ENCODE results near the gene GUCA2A. TPM values are rescaled to one million over a fixed set of nuclear protein-coding genes. Genes with fewer than 3 reads are reported as not detected.

The GUCA2A gene
- total and polyA plus RNA-seq, 5 donors from 2014 or later: not detected

- H3K4me1 Mint-ChIP-seq: peaks cover 0 to 3% (median 1%) of the 10 kb centered on the region in 4 donors
- Histone ChIP-seq H3K36me3 (ENCODE audit: control insufficient read depth, insufficient read depth, low read length) (no peaks in the 10 kb centered on the region), H3K27ac (ENCODE audit: insufficient read depth, low read length, poor library complexity, severe bottlenecking) (no peak overlapping the region), H3K4me1 (ENCODE audit: control insufficient read depth, insufficient read depth, low read length, poor library complexity, severe bottlenecking) (no peaks in the 10 kb centered on the region), H3K4me3 (ENCODE audit: low read depth, low read length) (no peak overlapping the region), H3K27me3 (ENCODE audit: control insufficient read depth, insufficient read depth, low read length) (no peaks in the 10 kb centered on the region), H3K9me3 (ENCODE audit: control insufficient read depth in 2 of 2, low read length in 2 of 2) (peaks cover 10 to 14% of the 10 kb centered on the region in 2 experiments)
- H3K9me3 Mint-ChIP-seq: peaks cover 0 to 14% (median 5%) of the 10 kb centered on the region in 7 donors
- no peak overlapping the region for H3K4me3 Mint-ChIP-seq
- no peaks in the 10 kb centered on the region for H3K36me3 Mint-ChIP-seq
- no peak for ATAC-seq (ENCODE audit: low read depth in 2 of 2)
- peaks cover 26% of the 10 kb centered on the region for H3K27me3 Mint-ChIP-seq
- no peak for DNase-seq
- H3K27ac Mint-ChIP-seq: no peak overlapping the region
Measured at GRCh38 chr1:42158189-42158588, 6.4 kb downstream of the GUCA2A start.

- Histone ChIP-seq H3K9me3 (ENCODE audit: control insufficient read depth in 2 of 2, low read length in 2 of 2) (peaks cover 10 to 14% of the 10 kb centered on the region in 2 experiments), H3K36me3 (ENCODE audit: control insufficient read depth, insufficient read depth, low read length) (no peaks in the 10 kb centered on the region), H3K27ac (ENCODE audit: insufficient read depth, low read length, poor library complexity, severe bottlenecking) (no peak overlapping the region), H3K4me1 (ENCODE audit: control insufficient read depth, insufficient read depth, low read length, poor library complexity, severe bottlenecking) (no peaks in the 10 kb centered on the region), H3K27me3 (ENCODE audit: control insufficient read depth, insufficient read depth, low read length) (no peaks in the 10 kb centered on the region), H3K4me3 (ENCODE audit: low read depth, low read length) (no peak overlapping the region)
- peak overlapping the region in 1 of 3 donors; percentile 52 for H3K27ac Mint-ChIP-seq
- H3K4me3 Mint-ChIP-seq: no peak overlapping the region
- DNase-seq (peak in 1 of 3 donors; percentile 11), ATAC-seq (ENCODE audit: low read depth in 2 of 2) (no peak)
- H3K36me3 Mint-ChIP-seq: no peaks in the 10 kb centered on the region
- H3K9me3 Mint-ChIP-seq: peaks cover 0 to 14% (median 5%) of the 10 kb centered on the region in 7 donors
- peaks cover 26% of the 10 kb centered on the region for H3K27me3 Mint-ChIP-seq
- peaks cover 0 to 3% (median 1%) of the 10 kb centered on the region in 4 donors for H3K4me1 Mint-ChIP-seq
Measured at GRCh38 chr1:42157667-42158066, 6.9 kb downstream of the GUCA2A start.

- peaks cover 0 to 3% of the 10 kb centered on the region in 2 experiments for H3K9me3 ChIP-seq (ENCODE audit: control insufficient read depth in 2 of 2, low read length in 2 of 2)
- Mint-ChIP-seq H3K4me3 (no peak overlapping the region), H3K36me3 (no peaks in the 10 kb centered on the region), H3K4me1 (peaks cover 0 to 3% (median 1%) of the 10 kb centered on the region in 4 donors), H3K27me3 (peaks cover 15% of the 10 kb centered on the region), H3K27ac (no peak overlapping the region), H3K9me3 (peaks cover 0 to 1% (median 0%) of the 10 kb centered on the region in 7 donors)
- DNase-seq (no peak), ATAC-seq (ENCODE audit: low read depth in 2 of 2) (no peak)
- no peaks in the 10 kb centered on the region for H3K36me3 ChIP-seq (ENCODE audit: control insufficient read depth, insufficient read depth, low read length)
- H3K27me3 ChIP-seq (ENCODE audit: control insufficient read depth, insufficient read depth, low read length): peaks cover under 1% of the 10 kb centered on the region
- H3K27ac ChIP-seq (ENCODE audit: insufficient read depth, low read length, poor library complexity, severe bottlenecking): no peak overlapping the region
- no peaks in the 10 kb centered on the region for H3K4me1 ChIP-seq (ENCODE audit: control insufficient read depth, insufficient read depth, low read length, poor library complexity, severe bottlenecking)
- no peak overlapping the region for H3K4me3 ChIP-seq (ENCODE audit: low read depth, low read length)
Measured at GRCh38 chr1:42155362-42155761, 9.2 kb downstream of the GUCA2A start.

DNA sequence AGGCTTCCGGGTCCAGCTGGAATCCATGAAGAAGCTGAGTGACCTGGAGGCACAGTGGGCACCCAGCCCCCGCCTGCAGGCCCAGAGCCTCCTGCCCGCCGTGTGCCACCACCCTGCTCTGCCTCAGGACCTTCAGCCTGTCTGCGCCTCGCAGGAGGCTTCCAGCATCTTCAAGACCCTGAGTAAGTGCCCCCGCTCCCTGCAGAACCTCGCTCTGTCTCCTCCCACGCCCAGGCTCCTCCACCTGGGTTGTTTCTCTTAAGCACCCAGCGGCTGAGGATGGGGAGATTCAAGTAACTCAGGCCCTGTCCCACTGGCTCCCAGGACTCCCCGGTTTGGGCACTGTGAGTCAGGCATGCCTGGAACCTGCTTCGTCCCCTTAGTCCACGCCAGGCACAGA is 9.9 kb downstream of the GUCA2A start:
- Mint-ChIP-seq H3K36me3 (no peaks in the 10 kb centered on the region), H3K27ac (no peak overlapping the region), H3K4me1 (peaks cover 0 to 3% (median 1%) of the 10 kb centered on the region in 4 donors), H3K27me3 (peaks cover 19% of the 10 kb centered on the region), H3K9me3 (peaks cover 0 to under 1% (median 0%) of the 10 kb centered on the region in 7 donors), H3K4me3 (no peak overlapping the region)
- no peak overlapping the region for H3K27ac ChIP-seq (ENCODE audit: insufficient read depth, low read length, poor library complexity, severe bottlenecking)
- H3K9me3 ChIP-seq (ENCODE audit: control insufficient read depth in 2 of 2, low read length in 2 of 2): no peaks in the 10 kb centered on the region
- no peak overlapping the region for H3K4me3 ChIP-seq (ENCODE audit: low read depth, low read length)
- no peaks in the 10 kb centered on the region for H3K4me1 ChIP-seq (ENCODE audit: control insufficient read depth, insufficient read depth, low read length, poor library complexity, severe bottlenecking)
- DNase-seq: no peak
- ATAC-seq (ENCODE audit: low read depth in 2 of 2): no peak
- H3K36me3 ChIP-seq (ENCODE audit: control insufficient read depth, insufficient read depth, low read length): no peaks in the 10 kb centered on the region
- H3K27me3 ChIP-seq (ENCODE audit: control insufficient read depth, insufficient read depth, low read length): peaks cover 3% of the 10 kb centered on the region

- ATAC-seq (ENCODE audit: low read depth in 2 of 2) (no peak), DNase-seq (no peak)
- Histone ChIP-seq H3K27ac (ENCODE audit: insufficient read depth, low read length, poor library complexity, severe bottlenecking) (no peak overlapping the region), H3K9me3 (ENCODE audit: control insufficient read depth in 2 of 2, low read length in 2 of 2) (no peaks in the 10 kb centered on the region), H3K4me1 (ENCODE audit: control insufficient read depth, insufficient read depth, low read length, poor library complexity, severe bottlenecking) (no peaks in the 10 kb centered on the region), H3K27me3 (ENCODE audit: control insufficient read depth, insufficient read depth, low read length) (peaks cover 3% of the 10 kb centered on the region), H3K36me3 (ENCODE audit: control insufficient read depth, insufficient read depth, low read length) (no peaks in the 10 kb centered on the region), H3K4me3 (ENCODE audit: low read depth, low read length) (no peak overlapping the region)
- no peaks in the 10 kb centered on the region for H3K36me3 Mint-ChIP-seq
- no peak overlapping the region for H3K27ac Mint-ChIP-seq
- no peaks in the 10 kb centered on the region for H3K9me3 Mint-ChIP-seq
- peaks cover 13% of the 10 kb centered on the region for H3K27me3 Mint-ChIP-seq
- no peak overlapping the region for H3K4me3 Mint-ChIP-seq
- peaks cover 0 to 3% (median 1%) of the 10 kb centered on the region in 4 donors for H3K4me1 Mint-ChIP-seq
Measured at GRCh38 chr1:42153624-42154023, 10.9 kb downstream of the GUCA2A start.

DNA sequence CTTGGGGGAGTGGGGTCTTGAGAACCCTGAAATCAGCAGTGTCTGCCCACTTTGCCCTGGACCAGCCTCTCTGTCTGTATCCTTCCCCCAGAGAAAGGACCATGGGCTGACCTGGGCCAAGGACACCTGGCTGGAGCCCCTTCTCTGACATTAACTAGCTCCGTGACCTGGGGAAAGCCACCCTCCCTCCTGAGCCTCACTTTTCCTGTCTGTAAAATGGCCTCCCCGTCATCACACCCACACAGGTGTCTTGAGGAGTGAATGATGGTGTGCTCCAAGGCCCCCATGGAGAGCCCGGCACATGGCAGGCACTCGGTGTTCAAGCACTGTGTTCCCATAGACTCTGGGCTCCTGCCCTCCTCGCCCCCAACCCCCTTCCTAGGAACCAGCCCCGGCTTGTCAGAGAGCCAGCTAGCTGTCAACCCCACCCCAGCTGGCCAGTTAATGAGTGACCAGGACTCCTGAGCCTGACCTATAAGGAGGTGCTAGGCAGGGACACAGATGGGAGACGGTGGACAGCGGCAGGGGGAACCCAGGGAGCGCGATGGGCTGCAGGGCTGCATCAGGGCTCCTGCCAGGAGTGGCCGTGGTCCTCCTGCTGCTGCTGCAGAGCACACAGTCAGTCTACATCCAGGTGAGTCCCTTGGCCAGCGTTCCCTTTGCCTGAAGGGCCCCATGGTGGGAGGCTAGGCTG is 11.5 kb downstream of the GUCA2A start, which contains the start of gene GUCA2B:
Gene GUCA2B (plus strand): TSS at position 504 of the 694 bp plus-strand sequence. CDS start 41 bp downstream, at position 545.
- DNase-seq (no peak), ATAC-seq (ENCODE audit: low read depth in 2 of 2) (no peak)
- Mint-ChIP-seq H3K4me3 (no peak within 1 kb of the TSS), H3K27ac (no peak within 1 kb of the TSS), H3K36me3 (no peaks in the 10 kb centered on the region), H3K9me3 (no peaks in the 10 kb centered on the region), H3K27me3 (peaks cover 11% of the 10 kb centered on the region), H3K4me1 (peaks cover 0 to 3% (median under 1%) of the 10 kb centered on the region in 4 donors)
- H3K9me3 ChIP-seq (ENCODE audit: control insufficient read depth in 2 of 2, low read length in 2 of 2): no peaks in the 10 kb centered on the region
- H3K4me1 ChIP-seq (ENCODE audit: control insufficient read depth, insufficient read depth, low read length, poor library complexity, severe bottlenecking): no peaks in the 10 kb centered on the region
- no peak within 1 kb of the TSS for H3K4me3 ChIP-seq (ENCODE audit: low read depth, low read length)
- H3K27ac ChIP-seq (ENCODE audit: insufficient read depth, low read length, poor library complexity, severe bottlenecking): no peak within 1 kb of the TSS
- H3K36me3 ChIP-seq (ENCODE audit: control insufficient read depth, insufficient read depth, low read length): no peaks in the 10 kb centered on the region
- peaks cover 3% of the 10 kb centered on the region for H3K27me3 ChIP-seq (ENCODE audit: control insufficient read depth, insufficient read depth, low read length)

GRCh38 chr1:42152119-42152518 is 12.4 kb downstream of the GUCA2A start:
- no peaks in the 10 kb centered on the region for H3K36me3 ChIP-seq (ENCODE audit: control insufficient read depth, insufficient read depth, low read length)
- peaks cover 5% of the 10 kb centered on the region for H3K27me3 Mint-ChIP-seq
- ATAC-seq (ENCODE audit: low read depth in 2 of 2): no peak
- no peak overlapping the region for H3K27ac Mint-ChIP-seq
- H3K27me3 ChIP-seq (ENCODE audit: control insufficient read depth, insufficient read depth, low read length): peaks cover 3% of the 10 kb centered on the region
- H3K36me3 Mint-ChIP-seq: no peaks in the 10 kb centered on the region
- no peaks in the 10 kb centered on the region for H3K9me3 ChIP-seq (ENCODE audit: control insufficient read depth in 2 of 2, low read length in 2 of 2)
- no peak overlapping the region for H3K4me3 Mint-ChIP-seq
- no peaks in the 10 kb centered on the region for H3K9me3 Mint-ChIP-seq
- no peaks in the 10 kb centered on the region for H3K4me1 ChIP-seq (ENCODE audit: control insufficient read depth, insufficient read depth, low read length, poor library complexity, severe bottlenecking)
- H3K27ac ChIP-seq (ENCODE audit: insufficient read depth, low read length, poor library complexity, severe bottlenecking): no peak overlapping the region
- DNase-seq: no peak
- H3K4me1 Mint-ChIP-seq: no peaks in the 10 kb centered on the region
- H3K4me3 ChIP-seq (ENCODE audit: low read depth, low read length): no peak overlapping the region

- Mint-ChIP-seq H3K27me3 (peaks cover 5% of the 10 kb centered on the region), H3K9me3 (no peaks in the 10 kb centered on the region), H3K36me3 (no peaks in the 10 kb centered on the region), H3K4me1 (no peaks in the 10 kb centered on the region), H3K27ac (no peak overlapping the region), H3K4me3 (no peak overlapping the region)
- Histone ChIP-seq H3K27me3 (ENCODE audit: control insufficient read depth, insufficient read depth, low read length) (peaks cover 6% of the 10 kb centered on the region), H3K27ac (ENCODE audit: insufficient read depth, low read length, poor library complexity, severe bottlenecking) (no peak overlapping the region), H3K4me3 (ENCODE audit: low read depth, low read length) (no peak overlapping the region), H3K9me3 (ENCODE audit: control insufficient read depth in 2 of 2, low read length in 2 of 2) (no peaks in the 10 kb centered on the region), H3K36me3 (ENCODE audit: control insufficient read depth, insufficient read depth, low read length) (no peaks in the 10 kb centered on the region), H3K4me1 (ENCODE audit: control insufficient read depth, insufficient read depth, low read length, poor library complexity, severe bottlenecking) (no peaks in the 10 kb centered on the region)
- DNase-seq (no peak), ATAC-seq (ENCODE audit: low read depth in 2 of 2) (no peak)
Measured at GRCh38 chr1:42150651-42151050, 13.9 kb downstream of the GUCA2A start.

Measured in CD4-positive, CD25-positive, alpha-beta regulatory T cell (primary cell).